Fibroblast of peridontal ligament (primary cell): Measurements from ENCODE around the gene SRP9.
"Not testable (repeated sequence)": the region's sequence is repeated elsewhere in the genome, so short reads cannot be mapped to it uniquely, and the experiment has no call there.

ENCODE experiments used
- DNase-seq: peaks from one replicate; pipeline ENCODE4 v3.0.0-alpha.2; 2010; ENCODE audit errors: extremely low read depth

The SRP9 gene

GRCh38 chr1:225755671-225756319, 21.8 kb upstream of the SRP9 start:
- no peak for DNase-seq

GRCh38 chr1:225757927-225758656, 19.5 kb upstream of the SRP9 start:
- no peak for DNase-seq

GRCh38 chr1:225759972-225760371, 17.7 kb upstream of the SRP9 start:
- not testable (repeated sequence) for DNase-seq

- no peak for DNase-seq
Measured at GRCh38 chr1:225760531-225760930, 17.1 kb upstream of the SRP9 start.

GRCh38 chr1:225761395-225761794, 16.2 kb upstream of the SRP9 start:
- DNase-seq = peak; percentile 75

- no peak for DNase-seq
Measured at GRCh38 chr1:225762002-225762441, 15.6 kb upstream of the SRP9 start.

GRCh38 chr1:225762444-225762843, 15.2 kb upstream of the SRP9 start:
- DNase-seq = no peak

- peak; percentile 71 for DNase-seq
Measured at GRCh38 chr1:225763716-225764548, 13.7 kb upstream of the SRP9 start.

GRCh38 chr1:225765982-225766674, 11.5 kb upstream of the SRP9 start:
- no peak for DNase-seq

- DNase-seq = peak; percentile 99
Measured at GRCh38 chr1:225766967-225767633, 10.5 kb upstream of the SRP9 start.

GRCh38 chr1:225767634-225768540, 9.7 kb upstream of the SRP9 start:
- DNase-seq = peak; percentile 50

GRCh38 chr1:225768662-225769426, 8.8 kb upstream of the SRP9 start:
- DNase-seq = no peak

- no peak for DNase-seq
Measured at GRCh38 chr1:225769687-225770086, 7.9 kb upstream of the SRP9 start.

- DNase-seq = no peak
Measured at GRCh38 chr1:225770561-225771248, 6.9 kb upstream of the SRP9 start.

- no peak for DNase-seq
Measured at GRCh38 chr1:225771661-225772322, 5.8 kb upstream of the SRP9 start.

GRCh38 chr1:225772323-225772768, 5.3 kb upstream of the SRP9 start:
- DNase-seq = peak; percentile 89

- DNase-seq = no peak
Measured at GRCh38 chr1:225772848-225773247, 4.8 kb upstream of the SRP9 start.
